IMR-90 (cell line): Measurements from ENCODE around the gene USP40. TPM values are rescaled to one million over a fixed set of nuclear protein-coding genes. Genes with fewer than 3 reads are reported as not detected.

Experiments
- ATAC-seq: fragments of 200-7000 bp; cut with Tn5 transposase; 2 replicates; pipeline ENCODE4 v1.9.1; 2020; ENCODE audit warnings: low read depth, mild to moderate bottlenecking, moderate library complexity
- BruUV-seq: library from RNA; stranded (reverse); fragments of 400-500 nt; replicated peaks from 2 replicates; lab custom pipeline; 2021; lab: Mats Ljungman, UMichigan
- CTCF ChIA-PET: fragments of 300-600 bp; formaldehyde crosslinking; extraction: SDS; loops from one replicate; lab custom pipeline; 2021; ENCODE audit warnings: antibody characterized with exemption; lab: Yijun Ruan, JAX
- POLR2A ChIA-PET: fragments of 300-600 bp; sonication (Branson Sonifier 250); formaldehyde crosslinking; loops from one replicate; lab custom pipeline; 2022; ENCODE audit warnings: antibody characterized with exemption; ENCODE audit not compliant: unreplicated experiment; lab: Charles Lee
- DNase-seq: peaks from one replicate; pipeline ENCODE4 v3.0.0; 2013
- H2AFZ ChIP-seq: replicated peaks from 2 replicates; pipeline ENCODE3; 2013; ENCODE audit warnings: low read length, mild to moderate bottlenecking; ENCODE audit not compliant: poor library complexity
- H2AK5ac ChIP-seq: 2 replicates; pipeline ENCODE4 v1.6.1; 2013; ENCODE audit warnings: low read depth, low read length, inconsistent platforms
- H2AK9ac ChIP-seq: replicated peaks from 2 replicates; pipeline ENCODE3; 2013; ENCODE audit warnings: mild to moderate bottlenecking, low read depth, low read length, moderate library complexity; ENCODE audit not compliant: poor library complexity
- H2BK120ac ChIP-seq: 2 replicates; pipeline ENCODE4 v1.6.1; 2013; ENCODE audit warnings: low read depth, low read length, inconsistent platforms
- H2BK15ac ChIP-seq: 3 replicates; pipeline ENCODE4 v1.6.1; 2013; ENCODE audit warnings: low read depth, low read length, inconsistent platforms
- H2BK20ac ChIP-seq: 2 replicates; pipeline ENCODE4 v1.6.1; 2013; ENCODE audit warnings: low read depth, mild to moderate bottlenecking, inconsistent platforms, low read length, moderate library complexity
- H2BK5ac ChIP-seq: 2 replicates; pipeline ENCODE4 v1.6.1; 2013; ENCODE audit warnings: mild to moderate bottlenecking, low read depth, low read length, inconsistent platforms; ENCODE audit not compliant: poor library complexity, severe bottlenecking
- H3K14ac ChIP-seq: replicated peaks from 2 replicates; pipeline ENCODE4 v1.6.1; 2013; ENCODE audit warnings: low read depth, low read length, inconsistent platforms
- H3K18ac ChIP-seq: 2 replicates; pipeline ENCODE4 v1.6.1; 2013; ENCODE audit warnings: low read depth, low read length, control low read depth
- H3K23ac ChIP-seq: 2 replicates; pipeline ENCODE4 v1.6.1; 2013; ENCODE audit warnings: low read depth, low read length, inconsistent platforms
- H3K27ac ChIP-seq: 2 replicates; pipeline ENCODE4 v1.5.1; 2013; ENCODE audit warnings: mild to moderate bottlenecking, control low read depth, low read length; ENCODE audit not compliant: insufficient read depth
- H3K27me3 ChIP-seq: 2 replicates; pipeline ENCODE4 v1.6.1; 2013; ENCODE audit warnings: low read length; ENCODE audit not compliant: control insufficient read depth, insufficient read depth
- H3K36me3 ChIP-seq: 2 replicates; pipeline ENCODE4 v1.6.1; 2013; ENCODE audit warnings: low read length, mixed read lengths; ENCODE audit not compliant: control insufficient read depth, insufficient read depth
- H3K4ac ChIP-seq: 2 replicates; pipeline ENCODE4 v1.6.1; 2013; ENCODE audit warnings: low read depth, low read length, inconsistent platforms
- H3K4me1 ChIP-seq: 2 replicates; pipeline ENCODE4 v1.6.1; 2013; ENCODE audit warnings: low read length, mixed read lengths; ENCODE audit not compliant: control insufficient read depth, insufficient read depth
- H3K4me2 ChIP-seq: 2 replicates; pipeline ENCODE4 v1.6.1; 2013; ENCODE audit warnings: low read depth, mild to moderate bottlenecking, control low read depth, low read length, moderate library complexity
- H3K4me3 ChIP-seq: 2 replicates; pipeline ENCODE4 v1.5.1; 2013; ENCODE audit warnings: low read depth, mild to moderate bottlenecking, control low read depth, low read length, moderate library complexity; ENCODE audit not compliant: insufficient read depth
- H3K56ac ChIP-seq: 2 replicates; pipeline ENCODE4 v1.6.1; 2013; ENCODE audit warnings: low read length, inconsistent platforms; ENCODE audit not compliant: insufficient read depth; ENCODE audit errors: extremely low read depth
- H3K79me1 ChIP-seq, 2 experiments: 2 replicates each; pipeline ENCODE4 v1.6.1; 2013; ENCODE audit warnings: low read length in 2 of 2, inconsistent platforms in 1 of 2, low read depth in 1 of 2
- H3K9ac ChIP-seq: 2 replicates; pipeline ENCODE4 v1.6.1; 2013; ENCODE audit warnings: low read depth, low read length, control low read depth
- H3K9me1 ChIP-seq: 2 replicates; pipeline ENCODE4 v1.6.1; 2013; ENCODE audit warnings: low read length, inconsistent platforms; ENCODE audit not compliant: insufficient read depth
- H3K9me3 ChIP-seq: 2 replicates; pipeline ENCODE4 v1.6.1; 2013; ENCODE audit warnings: low read length; ENCODE audit not compliant: control insufficient read depth, insufficient read depth
- H4K20me1 ChIP-seq: 2 replicates; pipeline ENCODE4 v1.6.1; 2013; ENCODE audit warnings: low read length, inconsistent platforms; ENCODE audit not compliant: insufficient read depth
- H4K5ac ChIP-seq: 2 replicates; pipeline ENCODE4 v1.6.1; 2013; ENCODE audit warnings: mild to moderate bottlenecking, low read depth, low read length, control low read depth
- H4K8ac ChIP-seq, 2 experiments: 2 replicates each; pipeline ENCODE4 v1.6.1; 2013; ENCODE audit warnings: low read depth in 2 of 2, low read length in 2 of 2, control low read depth in 1 of 2, inconsistent platforms in 1 of 2
- H4K91ac ChIP-seq: 2 replicates; pipeline ENCODE4 v1.6.1; 2013; ENCODE audit warnings: low read depth, low read length, inconsistent platforms; ENCODE audit not compliant: insufficient read depth
- BHLHE40 ChIP-seq: fragments of 150-350 bp; IDR thresholded peaks from 2 replicates; pipeline ENCODE4 v1.6.1; 2016; ENCODE audit warnings: mild to moderate bottlenecking, low read depth, low read length
- CEBPB ChIP-seq: IDR thresholded peaks from 2 replicates; pipeline ENCODE4 v1.6.1; 2012; ENCODE audit warnings: low read depth, low read length, improper control_type of control experiment
- CHD1 ChIP-seq: IDR thresholded peaks from 2 replicates; pipeline ENCODE4 v1.6.1; 2012; ENCODE audit warnings: low read depth, low read length, improper control_type of control experiment
- ELK1 ChIP-seq: fragments of 150-350 bp; IDR thresholded peaks from 2 replicates; pipeline ENCODE4 v1.6.1; 2016; ENCODE audit warnings: low read depth, mild to moderate bottlenecking, low read length, moderate library complexity, borderline replicate concordance
- MAFK ChIP-seq: IDR thresholded peaks from 2 replicates; pipeline ENCODE4 v1.6.1; 2012; ENCODE audit warnings: low read depth, low read length, improper control_type of control experiment
- MAZ ChIP-seq: IDR thresholded peaks from 2 replicates; pipeline ENCODE4 v1.6.1; 2012; ENCODE audit warnings: low read depth, mild to moderate bottlenecking, low read length, improper control_type of control experiment, moderate library complexity, borderline replicate concordance
- MXI1 ChIP-seq: IDR thresholded peaks from 2 replicates; pipeline ENCODE4 v1.6.1; 2012; ENCODE audit warnings: low read depth, mild to moderate bottlenecking, low read length, moderate library complexity, borderline replicate concordance
- POLR2A ChIP-seq: IDR thresholded peaks from 2 replicates; pipeline ENCODE4 v1.6.1; 2012; ENCODE audit warnings: mild to moderate bottlenecking, low read depth, low read length
- RAD21 ChIP-seq: IDR thresholded peaks from 2 replicates; pipeline ENCODE4 v1.6.1; 2012; ENCODE audit warnings: low read length, improper control_type of control experiment
- RCOR1 ChIP-seq: IDR thresholded peaks from 2 replicates; pipeline ENCODE4 v1.6.1; 2012; ENCODE audit warnings: mild to moderate bottlenecking, low read length, improper control_type of control experiment; ENCODE audit not compliant: insufficient replicate concordance
- RFX5 ChIP-seq: IDR thresholded peaks from 2 replicates; pipeline ENCODE4 v1.8.0; 2012; ENCODE audit warnings: low read depth, mild to moderate bottlenecking, low read length, moderate library complexity
- SMC3 ChIP-seq: fragments of 150-350 bp; IDR thresholded peaks from 2 replicates; pipeline ENCODE4 v1.6.1; 2016; ENCODE audit warnings: low read depth, mild to moderate bottlenecking, antibody characterized with exemption, low read length, moderate library complexity
- USF2 ChIP-seq: fragments of 150-350 bp; IDR thresholded peaks from 2 replicates; pipeline ENCODE4 v1.6.1; 2017; ENCODE audit warnings: mild to moderate bottlenecking, antibody characterized with exemption, low read length, low read depth
- whole genome bisulfite sequencing, 2 experiments: methylation state at CpG; one replicate each; pipeline versions ENCODE4 v1.1.5 to v1.1.7; 2013; ENCODE audit warnings: missing lambda C conversion rate in 2 of 2; ENCODE audit not compliant: insufficient read length in 1 of 2; ENCODE audit errors: extremely low coverage in 2 of 2; 5-methylcytosine and 5-hydroxymethylcytosine counted together
- dilution Hi-C: fragments of 300-500 bp; cut with HindIII; formaldehyde crosslinking; loops from one replicate; pipeline ENCODE4 v1.14.3; 2018; ENCODE audit warnings: low sequenced_read_pairs; ENCODE audit not compliant: unreplicated experiment
- in situ Hi-C: fragments of 300-500 bp; cut with MboI; formaldehyde crosslinking; loops from 3 replicates; pipeline ENCODE4 v1.14.3; 2019; ENCODE audit warnings: low sequenced_read_pairs, inconsistent platforms, mixed read lengths
- intact Hi-C: fragments of 100-400 bp; cut with micrococcal nuclease; formaldehyde crosslinking; loops from 2 replicates; pipeline ENCODE4 v1.10.0; 2022
- polyA plus RNA-seq, 3 experiments: library from polyadenylated mRNA; depleted of rRNA; stranded (reverse); fragments of >200 nt; gene quantifications; 2 replicates each; pipeline ENCODE4 v1.2.3, GENCODE V29; 2012; ENCODE audit warnings: low replicate concordance in 1 of 3
- total RNA-seq: library from RNA; depleted of rRNA; stranded (reverse); fragments of >200 nt; gene quantifications from 2 replicates; pipeline ENCODE4 v1.2.3, GENCODE V29; 2012
- TF ChIP-seq, protein P1 (sequence below): conservative IDR thresholded peaks from 2 replicates; pipeline ENCODE4 v1.5.1; 2012; ENCODE audit warnings: mild to moderate bottlenecking, low read depth, low read length, improper control_type of control experiment

The USP40 gene
- total and polyA plus RNA-seq, 2 of the 4 experiments (the other 2 are of a cell fraction): 30.1 to 30.8 TPM

- H3K14ac ChIP-seq: peak overlapping the region; percentile 71
- H3K4me1 ChIP-seq: peaks cover 20% of the 10 kb centered on the region
- H4K5ac ChIP-seq: peak overlapping the region; percentile 28; the same call in 1 of the 2 replicates
- in situ Hi-C loops: no loop called here
- H4K8ac ChIP-seq: peak overlapping the region; percentile 38 to 49; a peak in 3 of 4 replicates
- no peak overlapping the region for H3K4me2 ChIP-seq
- H3K9me1 ChIP-seq: peaks cover 18% of the 10 kb centered on the region
- peak overlapping the region; percentile 54 for H2AFZ ChIP-seq
- H2AK5ac ChIP-seq: peak overlapping the region; percentile 88
- peak overlapping the region; percentile 76; the same call in 2 of the 3 replicates for H2BK15ac ChIP-seq
- ChIA-PET POLR2A (interaction anchor here (0.5 to 0.6 kb wide), 2 partner anchors 71 to 78 kb away, joined by 3 to 10 read pairs; no protein-coding TSS in a partner anchor), CTCF (no interaction called here)
- peaks cover 20% of the 10 kb centered on the region for H3K36me3 ChIP-seq
- peak overlapping the region; percentile 42 for H3K27ac ChIP-seq
- H3K56ac ChIP-seq: no peak overlapping the region
- H3K79me1 ChIP-seq: peaks cover 0 to 4% of the 10 kb centered on the region in 2 experiments; a peak in 1 of 4 replicates
- H3K18ac ChIP-seq: peak overlapping the region; percentile 62
- H2BK5ac ChIP-seq: peak overlapping the region; percentile 90
- H2BK120ac ChIP-seq: peak overlapping the region; percentile 93
- peak overlapping the region; percentile 73 for H2AK9ac ChIP-seq
- no peaks in the 10 kb centered on the region; the same call in 1 of the 2 replicates for H4K20me1 ChIP-seq
- H2BK20ac ChIP-seq: peak overlapping the region; percentile 88
- peak overlapping the region; percentile 91 for H4K91ac ChIP-seq
- intact Hi-C loops: no loop called here
- no peak overlapping the region for H3K4me3 ChIP-seq
- peak overlapping the region; percentile 65 for H3K23ac ChIP-seq
- WGBS, 2 experiments: 76% methylated on average over 2 of the region's 4 CpGs; no CpG with 5 or more reads in 1 of the 2 experiments
- ATAC-seq: peak; percentile 70
- H3K27me3 ChIP-seq: no peaks in the 10 kb centered on the region
- peak; percentile 94 for DNase-seq
- dilution Hi-C loops: no loop called here
- H3K4ac ChIP-seq: peak overlapping the region; percentile 93
- no peak overlapping the region for H3K9ac ChIP-seq
- no TSS peak for BruUV-seq
- no peaks in the 10 kb centered on the region for H3K9me3 ChIP-seq
- TF ChIP-seq MAZ (no peak), RFX5 (no peak), USF2 (no peak), RCOR1 (no peak), SMC3 (no peak), RAD21 (no peak), CHD1 (no peak), POLR2A (no peak), ELK1 (no peak), BHLHE40 (no peak), MAFK (no peak), CEBPB (0 out of 2 replicates have a peak, but pooled peaks have one; percentile 8), MXI1 (no peak)
- TF ChIP-seq, protein P1, sequence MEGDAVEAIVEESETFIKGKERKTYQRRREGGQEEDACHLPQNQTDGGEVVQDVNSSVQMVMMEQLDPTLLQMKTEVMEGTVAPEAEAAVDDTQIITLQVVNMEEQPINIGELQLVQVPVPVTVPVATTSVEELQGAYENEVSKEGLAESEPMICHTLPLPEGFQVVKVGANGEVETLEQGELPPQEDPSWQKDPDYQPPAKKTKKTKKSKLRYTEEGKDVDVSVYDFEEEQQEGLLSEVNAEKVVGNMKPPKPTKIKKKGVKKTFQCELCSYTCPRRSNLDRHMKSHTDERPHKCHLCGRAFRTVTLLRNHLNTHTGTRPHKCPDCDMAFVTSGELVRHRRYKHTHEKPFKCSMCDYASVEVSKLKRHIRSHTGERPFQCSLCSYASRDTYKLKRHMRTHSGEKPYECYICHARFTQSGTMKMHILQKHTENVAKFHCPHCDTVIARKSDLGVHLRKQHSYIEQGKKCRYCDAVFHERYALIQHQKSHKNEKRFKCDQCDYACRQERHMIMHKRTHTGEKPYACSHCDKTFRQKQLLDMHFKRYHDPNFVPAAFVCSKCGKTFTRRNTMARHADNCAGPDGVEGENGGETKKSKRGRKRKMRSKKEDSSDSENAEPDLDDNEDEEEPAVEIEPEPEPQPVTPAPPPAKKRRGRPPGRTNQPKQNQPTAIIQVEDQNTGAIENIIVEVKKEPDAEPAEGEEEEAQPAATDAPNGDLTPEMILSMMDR: no peak
Observed at GRCh38 chr2:233486778-233487552, 79.6 kb downstream of the USP40 start.
